ENCODE results near the gene HSPG2. TPM values are rescaled to one million over a fixed set of nuclear protein-coding genes. Genes with fewer than 3 reads are reported as not detected.
A peak's percentile ranks its signal among the peaks of the same experiment; 100 is the strongest.

Gene HSPG2
- total and polyA plus RNA-seq, 9 of the 15 experiments (the other 6 are each of a cell fraction or from before 2014, with no cell fraction given): 0.14 to 160 (median 15.7) TPM

GRCh38 chr1:21938732-21939538 is 1.8 kb upstream of the HSPG2 start:
- 32% methylated on average over 11 of the region's 11 CpGs for WGBS (ENCODE audit: insufficient coverage, low coverage, missing lambda C conversion rate)
- H3K27ac ChIP-seq (ENCODE audit: extremely low read depth, low read depth, low read length): no peak overlapping the region
- H3K27me3 ChIP-seq (ENCODE audit: control insufficient read depth in 2 of 2, insufficient read depth in 2 of 2, low read length in 2 of 2): no peaks in the 10 kb centered on the region
- no peaks in the 10 kb centered on the region for H4K20me1 ChIP-seq (replicated peaks; ENCODE audit: control insufficient read depth, insufficient read depth, low read length)
- H3K4me1 ChIP-seq (replicated peaks in 1 of 2; ENCODE audit: control insufficient read depth in 2 of 2, insufficient read depth in 2 of 2, low read length in 2 of 2): peaks cover 70 to 77% of the 10 kb centered on the region in 2 experiments
- H3K4me2 ChIP-seq (ENCODE audit: insufficient read depth, low read length): 0 out of 2 replicates have a peak overlapping the region, but pooled peaks have one; percentile 2
- POLR2A ChIA-PET: interaction anchor here (0.7 to 1.8 kb wide), 7 partner anchors 10 to 374 kb away, joined by 3 to 10 read pairs (median 4); no protein-coding TSS in a partner anchor
- no TSS peak for BruUV-seq (replicated peaks)
- H3K9ac ChIP-seq (ENCODE audit: insufficient read depth in 1 of 2, low read depth in 2 of 2, low read length in 2 of 2): peak overlapping the region in 1 of 2 experiments; percentile 73; a peak in 1 of 4 replicates
- in situ Hi-C loops (cut with MboI) (no loop called here), intact Hi-C loops (cut with micrococcal nuclease) (no loop called here)
- no peaks in the 10 kb centered on the region for H3K9me3 ChIP-seq (replicated peaks; ENCODE audit: control insufficient read depth, insufficient read depth, low read depth, low read length)
- H3K79me2 ChIP-seq (ENCODE audit: control insufficient read depth, insufficient read depth, low read length): peaks cover 29% of the 10 kb centered on the region
- peaks cover 10% of the 10 kb centered on the region; the same call in 1 of the 3 replicates for H3K36me3 ChIP-seq (ENCODE audit: control insufficient read depth, insufficient read depth, low read length)
- peak in 2 of 4 experiments; percentile 52 to 54 for DNase-seq (ENCODE audit: extremely low read depth in 1 of 4, low spot score in 3 of 4)
- no peak for ATAC-seq
- no peak for FAIRE-seq
- H3K9me1 ChIP-seq (ENCODE audit: control insufficient read depth, insufficient read depth, low read length): no peaks in the 10 kb centered on the region
- H3K4me3 ChIP-seq: no peak overlapping the region
- CTCF ChIA-PET (ENCODE audit: low intra/inter-chr PET ratio): no interaction called here
- H2AFZ ChIP-seq (ENCODE audit: low read depth, low read length): peak overlapping the region; percentile 36
- 0 out of 4 replicates have a peak, but pooled peaks of 1 of the 2 experiments have one; percentile 3 for TF ChIP-seq MAZ (CRISPR knock-in tag; conservative IDR thresholded peaks at IDR 0.05 in 1 of 2, IDR thresholded peaks at IDR 0.05 in 1 of 2)
- peak; percentile 45 for TF ChIP-seq CXXC5 (CRISPR knock-in tag; IDR thresholded peaks at IDR 0.05)
- peak; percentile 37; the same call in 1 of the 2 replicates for TF ChIP-seq GATA2 (CRISPR knock-in tag; IDR thresholded peaks at IDR 0.05)
- no peak for TF ChIP-seq JUND (IDR thresholded peaks at IDR 0.05; ENCODE audit: borderline replicate concordance, low read depth, low read length)
- peak; percentile 9; the same call in 1 of the 3 replicates for TF ChIP-seq JUND (tag; IDR thresholded peaks at IDR 0.05; ENCODE audit: borderline replicate concordance, low read depth, low read length)
- peak in 1 of 2 experiments; percentile 27; a peak in 1 of 4 replicates for TF ChIP-seq FOXA3 (CRISPR knock-in tag; conservative IDR thresholded peaks at IDR 0.05 in 1 of 2, IDR thresholded peaks at IDR 0.05 in 1 of 2)
- 0 out of 2 replicates have a peak, but pooled peaks have one; percentile 28 for TF ChIP-seq ATF6 (CRISPR knock-in tag; IDR thresholded peaks at IDR 0.05)
- peak; percentile 91 for TF ChIP-seq SOX6 (IDR thresholded peaks at IDR 0.05)
- 0 out of 4 replicates have a peak, but pooled peaks of 1 of the 2 experiments have one; percentile 26 for TF ChIP-seq TBL1XR1 (IDR thresholded peaks at IDR 0.05; ENCODE audit: low read length in 2 of 2)
- TF ChIP-seq ZNF316 (IDR thresholded peaks at IDR 0.05): no peak
- peak; percentile 96 for TF ChIP-seq MECOM (CRISPR knock-in tag; IDR thresholded peaks at IDR 0.05)
- 0 out of 2 replicates have a peak, but pooled peaks have one; percentile 33 for TF ChIP-seq KDM2B (CRISPR knock-in tag; IDR thresholded peaks at IDR 0.05)
- TF ChIP-seq ZFP36 (IDR thresholded peaks at IDR 0.05; ENCODE audit: low read depth, low read length, partially characterized antibody): peak; percentile 14
- 0 out of 2 replicates have a peak, but pooled peaks have one; percentile 14 for TF ChIP-seq ARID1B (IDR thresholded peaks at IDR 0.05)
- no peak for TF ChIP-seq POLR2H (tag; IDR thresholded peaks at IDR 0.05; ENCODE audit: low read depth)
- TF ChIP-seq NFE2 (IDR thresholded peaks at IDR 0.05; ENCODE audit: low read depth): no peak
- peak; percentile 98 for TF ChIP-seq ZNF239 (CRISPR knock-in tag; IDR thresholded peaks at IDR 0.05)
- TF ChIP-seq ELF1 (tag; IDR thresholded peaks at IDR 0.05): 0 out of 2 replicates have a peak, but pooled peaks have one; percentile 20
- peak; percentile 58; the same call in 1 of the 2 replicates for TF ChIP-seq ADNP (tag; IDR thresholded peaks at IDR 0.05)
- TF ChIP-seq FOSL1 (tag; conservative IDR thresholded peaks at IDR 0.05): 0 out of 2 replicates have a peak, but pooled peaks have one; percentile 21
- 0 out of 2 replicates have a peak, but pooled peaks have one; percentile 49 for TF ChIP-seq SREBF2 (CRISPR knock-in tag; IDR thresholded peaks at IDR 0.05)
